Measurements from ENCODE around the gene RRAGB.

GRCh38 chrX:55777596-55777995 lies 60.0 kb downstream of the RRAGB start:
- TF ChIP-seq, protein P1, sequence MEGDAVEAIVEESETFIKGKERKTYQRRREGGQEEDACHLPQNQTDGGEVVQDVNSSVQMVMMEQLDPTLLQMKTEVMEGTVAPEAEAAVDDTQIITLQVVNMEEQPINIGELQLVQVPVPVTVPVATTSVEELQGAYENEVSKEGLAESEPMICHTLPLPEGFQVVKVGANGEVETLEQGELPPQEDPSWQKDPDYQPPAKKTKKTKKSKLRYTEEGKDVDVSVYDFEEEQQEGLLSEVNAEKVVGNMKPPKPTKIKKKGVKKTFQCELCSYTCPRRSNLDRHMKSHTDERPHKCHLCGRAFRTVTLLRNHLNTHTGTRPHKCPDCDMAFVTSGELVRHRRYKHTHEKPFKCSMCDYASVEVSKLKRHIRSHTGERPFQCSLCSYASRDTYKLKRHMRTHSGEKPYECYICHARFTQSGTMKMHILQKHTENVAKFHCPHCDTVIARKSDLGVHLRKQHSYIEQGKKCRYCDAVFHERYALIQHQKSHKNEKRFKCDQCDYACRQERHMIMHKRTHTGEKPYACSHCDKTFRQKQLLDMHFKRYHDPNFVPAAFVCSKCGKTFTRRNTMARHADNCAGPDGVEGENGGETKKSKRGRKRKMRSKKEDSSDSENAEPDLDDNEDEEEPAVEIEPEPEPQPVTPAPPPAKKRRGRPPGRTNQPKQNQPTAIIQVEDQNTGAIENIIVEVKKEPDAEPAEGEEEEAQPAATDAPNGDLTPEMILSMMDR (IDR thresholded peaks at IDR 0.05), result no peak
- no peak for TF ChIP-seq POLR2A (IDR thresholded peaks at IDR 0.05)

All from uterus (tissue), 2 donors.